Tibial nerve (tissue), 4 donors: ENCODE results near the gene ZNRD2.

Source experiments
- CTCF ChIP-seq, 5 experiments: fragments of 200-600 bp in 3 of 5; fragments of 450-650 bp in 2 of 5; sonication (generic) in 3 of 5; IDR thresholded peaks; one replicate each; pipeline ENCODE4 v1.5.1; 2016 to 2019; ENCODE audit warnings: antibody characterized with exemption in 5 of 5, mild to moderate bottlenecking in 3 of 5, moderate library complexity in 2 of 5
- EP300 ChIP-seq, 2 donors: sonication (generic); formaldehyde crosslinking; IDR thresholded peaks; one replicate each; pipeline ENCODE4 v1.6.1; 2017; ENCODE audit warnings: antibody characterized with exemption in 2 of 2, mild to moderate bottlenecking in 1 of 2

- no peak for TF ChIP-seq CTCF (IDR thresholded peaks at IDR 0.05)
- no peak for TF ChIP-seq EP300 (IDR thresholded peaks at IDR 0.05)
Measured at GRCh38 chr11:65581928-65582327, 11.7 kb downstream of the ZNRD2 start.
